ENCODE measurements around the gene CEACAM16. TPM values are rescaled to one million over a fixed set of nuclear protein-coding genes. Genes with fewer than 3 reads are reported as not detected.
"Not testable (repeated sequence)": the region's sequence is repeated elsewhere in the genome, so short reads cannot be mapped to it uniquely, and the experiment has no call there.

CEACAM16 gene
- total RNA-seq, 4 donors from 2014 or later: not detected

DNA sequence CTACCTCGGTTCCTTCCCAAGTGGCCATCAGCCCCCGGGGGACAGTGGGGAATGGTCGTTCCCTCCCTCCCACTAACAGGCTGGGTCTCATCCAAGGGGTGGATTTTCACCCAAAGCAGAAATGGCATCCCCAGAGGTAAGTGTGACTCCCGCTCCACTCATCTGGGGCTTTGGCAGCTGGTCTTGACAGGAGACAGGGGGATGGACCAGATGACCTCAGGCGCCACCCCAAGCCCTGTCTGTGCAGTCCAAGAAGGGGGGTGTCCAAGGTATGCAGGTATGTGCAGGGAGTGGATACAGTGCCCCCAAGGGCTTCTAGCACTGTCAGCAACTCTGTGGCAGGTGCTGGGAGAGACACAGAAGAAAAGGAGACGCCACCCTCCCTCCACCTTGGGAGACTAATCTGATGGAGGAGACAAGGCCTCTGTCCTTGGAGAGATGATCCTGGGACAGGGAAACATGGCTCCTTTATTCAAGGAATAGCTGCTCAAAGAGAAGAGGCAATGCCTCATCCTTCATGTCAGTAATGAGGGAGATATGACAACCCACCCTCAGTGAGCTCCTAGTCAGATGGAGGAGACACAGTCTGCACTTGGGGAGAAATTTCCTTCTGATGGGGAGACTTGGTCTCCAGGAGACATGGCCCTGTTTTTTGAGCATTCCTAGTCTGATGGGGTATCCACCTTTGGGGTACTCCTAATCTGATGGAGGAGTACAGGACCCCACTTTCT, 7.7 kb downstream of the CEACAM16 start:
- TF ChIP-seq, protein P1, sequence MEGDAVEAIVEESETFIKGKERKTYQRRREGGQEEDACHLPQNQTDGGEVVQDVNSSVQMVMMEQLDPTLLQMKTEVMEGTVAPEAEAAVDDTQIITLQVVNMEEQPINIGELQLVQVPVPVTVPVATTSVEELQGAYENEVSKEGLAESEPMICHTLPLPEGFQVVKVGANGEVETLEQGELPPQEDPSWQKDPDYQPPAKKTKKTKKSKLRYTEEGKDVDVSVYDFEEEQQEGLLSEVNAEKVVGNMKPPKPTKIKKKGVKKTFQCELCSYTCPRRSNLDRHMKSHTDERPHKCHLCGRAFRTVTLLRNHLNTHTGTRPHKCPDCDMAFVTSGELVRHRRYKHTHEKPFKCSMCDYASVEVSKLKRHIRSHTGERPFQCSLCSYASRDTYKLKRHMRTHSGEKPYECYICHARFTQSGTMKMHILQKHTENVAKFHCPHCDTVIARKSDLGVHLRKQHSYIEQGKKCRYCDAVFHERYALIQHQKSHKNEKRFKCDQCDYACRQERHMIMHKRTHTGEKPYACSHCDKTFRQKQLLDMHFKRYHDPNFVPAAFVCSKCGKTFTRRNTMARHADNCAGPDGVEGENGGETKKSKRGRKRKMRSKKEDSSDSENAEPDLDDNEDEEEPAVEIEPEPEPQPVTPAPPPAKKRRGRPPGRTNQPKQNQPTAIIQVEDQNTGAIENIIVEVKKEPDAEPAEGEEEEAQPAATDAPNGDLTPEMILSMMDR (IDR thresholded peaks at IDR 0.05): no peak
- DNase-seq (ENCODE audit: low spot score) (no peak), ATAC-seq (ENCODE audit: low FRiP score) (no peak)

DNA sequence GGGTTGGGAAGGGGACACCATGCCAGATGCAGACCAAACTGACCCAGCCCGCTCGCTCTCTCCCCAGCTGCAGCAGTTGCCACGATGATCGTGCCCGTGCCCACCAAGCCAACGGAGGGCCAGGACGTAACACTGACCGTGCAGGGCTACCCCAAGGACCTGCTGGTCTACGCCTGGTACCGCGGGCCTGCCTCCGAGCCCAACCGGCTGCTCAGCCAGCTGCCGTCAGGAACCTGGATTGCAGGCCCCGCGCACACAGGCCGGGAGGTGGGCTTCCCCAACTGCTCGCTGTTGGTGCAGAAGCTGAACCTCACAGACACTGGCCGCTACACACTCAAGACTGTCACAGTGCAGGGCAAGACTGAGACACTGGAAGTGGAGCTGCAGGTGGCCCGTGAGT, 8.8 kb downstream of the CEACAM16 start:
- TF ChIP-seq, protein P1 (IDR thresholded peaks at IDR 0.05): no peak
- ATAC-seq (ENCODE audit: low FRiP score): no peak

DNA sequence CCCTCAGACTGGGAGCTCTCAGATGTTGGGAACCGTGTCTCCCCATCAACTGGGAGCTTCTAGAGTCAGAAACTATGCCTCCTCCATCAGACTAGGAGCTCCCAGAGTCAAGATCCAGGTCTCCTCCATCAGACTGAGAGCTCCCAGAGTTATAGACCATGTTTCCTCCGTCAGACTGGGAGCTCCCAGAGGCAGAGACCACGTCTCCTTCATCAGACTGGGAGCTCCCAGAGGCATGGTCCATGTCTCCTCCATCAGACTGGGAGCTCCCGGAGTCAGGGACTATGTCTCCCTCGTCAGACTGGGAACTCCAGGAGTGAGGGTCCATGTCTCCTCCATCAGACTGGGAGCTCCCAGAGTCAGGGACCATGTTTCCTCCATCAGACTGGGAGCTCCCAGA, 10.0 kb downstream of the CEACAM16 start:
- TF ChIP-seq, protein P1 (IDR thresholded peaks at IDR 0.05): no peak
- DNase-seq (ENCODE audit: low spot score): no peak
- no peak for ATAC-seq (ENCODE audit: low FRiP score)

More for the DNA sequence above, 8.8 kb downstream of the CEACAM16 start:
- DNase-seq (ENCODE audit: low spot score): no peak

DNA sequence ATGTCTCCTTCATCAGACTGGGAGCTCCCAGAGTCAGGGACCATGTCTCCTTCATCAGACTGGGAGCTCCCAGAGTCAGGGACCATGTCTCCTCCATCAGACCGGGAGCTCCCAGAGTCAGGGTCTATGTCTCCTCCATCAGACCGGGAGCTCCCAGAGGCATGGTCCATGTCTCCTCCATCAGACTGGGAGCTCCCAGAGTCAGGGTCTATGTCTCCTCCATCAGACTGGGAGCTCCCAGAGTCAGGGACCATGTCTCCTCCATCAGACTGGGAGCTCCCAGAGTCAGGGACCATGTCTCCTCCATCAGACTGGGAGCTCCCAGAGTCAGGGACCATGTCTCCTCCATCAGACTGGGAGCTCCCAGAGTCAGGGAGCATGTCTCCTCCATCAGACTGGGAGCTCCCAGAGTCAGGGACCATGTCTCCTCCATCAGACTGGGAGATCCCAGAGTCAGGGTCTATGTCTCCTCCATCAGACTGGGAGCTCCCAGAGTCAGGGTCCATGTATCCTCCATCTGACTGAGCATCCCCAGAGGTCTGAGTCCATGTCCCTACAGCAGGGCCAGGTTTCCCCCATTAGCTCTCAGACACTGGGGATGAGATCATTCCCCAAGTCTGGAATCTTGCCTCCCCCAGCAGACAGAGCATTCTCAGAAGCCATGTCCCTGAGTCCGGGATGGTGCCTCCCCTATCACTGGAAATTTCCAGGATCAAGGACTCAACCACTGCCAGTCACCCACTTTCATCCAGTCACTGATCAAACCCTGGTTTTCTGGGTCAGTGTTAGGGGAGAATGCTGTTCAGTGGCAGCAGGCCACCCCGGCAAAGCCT, 10.7 kb downstream of the CEACAM16 start:
- ATAC-seq (ENCODE audit: low FRiP score): not testable (repeated sequence)

DNA sequence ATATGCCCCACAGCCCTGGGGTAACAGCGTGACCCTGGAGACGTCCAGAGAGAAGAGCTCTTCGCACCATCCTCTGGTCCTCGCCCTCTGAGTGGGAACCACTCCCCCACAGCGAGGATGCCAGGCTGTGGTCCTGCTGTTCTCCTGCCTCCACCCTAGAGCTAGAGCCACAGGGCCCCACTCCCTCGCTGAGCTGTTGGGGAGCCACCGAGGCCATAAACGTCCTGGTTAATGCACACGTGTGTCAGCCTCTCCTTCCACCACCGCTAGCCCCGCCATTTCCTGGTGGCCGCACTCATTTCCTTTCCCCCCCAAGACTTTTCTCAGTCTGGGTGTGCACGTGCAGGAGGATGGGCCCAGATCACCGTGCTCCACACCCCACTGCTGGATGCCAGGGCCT, 11.5 kb downstream of the CEACAM16 start:
- TF ChIP-seq, protein P1 (IDR thresholded peaks at IDR 0.05): no peak
- no peak for DNase-seq (ENCODE audit: low spot score)
- ATAC-seq (ENCODE audit: low FRiP score): no peak

More for the DNA sequence above, 10.7 kb downstream of the CEACAM16 start:
- not testable (repeated sequence) for DNase-seq (ENCODE audit: low spot score)

DNA sequence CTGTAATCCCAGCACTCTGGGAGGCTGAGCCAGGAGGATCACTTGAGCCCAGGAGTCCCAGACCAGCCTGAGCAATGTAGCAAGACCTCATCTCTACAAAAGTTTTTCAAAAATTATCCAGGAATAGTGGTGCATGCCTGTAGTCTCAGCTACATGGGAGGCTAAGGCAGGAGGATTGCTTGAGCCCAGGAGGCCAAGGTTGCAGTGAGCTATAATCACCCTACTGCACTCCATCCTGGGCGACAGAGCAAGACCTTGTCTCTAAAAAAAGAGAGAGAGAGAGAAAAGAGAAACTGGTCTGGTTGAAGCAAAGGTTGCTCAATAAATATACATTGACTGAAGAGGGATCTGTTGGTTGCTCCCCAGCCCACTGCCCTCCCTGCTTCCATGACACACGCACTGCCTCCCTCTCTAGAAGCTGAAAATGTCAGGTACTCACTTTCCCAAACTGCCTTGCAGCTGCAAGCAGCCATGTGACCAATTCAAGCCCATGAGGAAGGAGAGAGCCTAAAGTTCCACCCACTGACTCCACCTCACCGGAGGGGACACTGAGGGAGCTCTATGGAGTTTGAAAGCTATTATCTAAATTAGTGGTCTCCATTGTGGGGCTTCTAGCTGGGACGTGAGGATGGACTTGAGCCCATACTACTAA, 14.0 kb downstream of the CEACAM16 start:
- DNase-seq (ENCODE audit: low spot score): no peak
- TF ChIP-seq, protein P1 (IDR thresholded peaks at IDR 0.05): no peak
- no peak for ATAC-seq (ENCODE audit: low FRiP score)

DNA sequence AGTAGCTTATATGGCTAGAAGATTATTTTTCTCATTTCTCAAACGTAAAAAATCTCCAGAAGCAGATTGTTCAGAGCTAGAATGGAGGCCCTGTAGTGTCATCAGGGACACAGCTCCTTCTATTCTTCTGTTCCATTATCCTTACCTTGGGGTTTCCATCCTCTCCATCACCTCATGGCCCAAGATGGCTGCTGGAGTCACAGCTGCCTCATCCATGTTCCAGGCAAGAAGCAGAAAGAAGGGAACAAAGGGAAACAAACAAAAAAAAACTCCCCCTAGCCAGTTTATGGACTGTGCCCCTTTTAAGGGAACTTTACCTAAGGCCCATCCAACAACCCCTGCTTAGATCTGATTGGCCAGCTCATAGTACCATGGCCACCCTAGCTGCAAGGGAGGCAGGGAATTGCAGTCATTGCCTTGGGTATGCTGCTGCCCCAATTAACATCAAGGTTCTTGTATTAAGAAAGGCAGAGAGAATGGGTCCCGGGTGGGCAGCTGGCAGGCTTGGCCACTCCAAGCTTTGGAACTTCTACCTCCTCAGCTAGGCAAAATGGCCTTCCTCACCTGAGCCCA, 15.7 kb downstream of the CEACAM16 start:
- TF ChIP-seq, protein P1 (IDR thresholded peaks at IDR 0.05): no peak
- ATAC-seq (ENCODE audit: low FRiP score) (no peak), DNase-seq (ENCODE audit: low spot score) (no peak)

Measured in omental fat pad (tissue), 4 donors.